ENCODE data around the gene PTPRT.

DNA sequence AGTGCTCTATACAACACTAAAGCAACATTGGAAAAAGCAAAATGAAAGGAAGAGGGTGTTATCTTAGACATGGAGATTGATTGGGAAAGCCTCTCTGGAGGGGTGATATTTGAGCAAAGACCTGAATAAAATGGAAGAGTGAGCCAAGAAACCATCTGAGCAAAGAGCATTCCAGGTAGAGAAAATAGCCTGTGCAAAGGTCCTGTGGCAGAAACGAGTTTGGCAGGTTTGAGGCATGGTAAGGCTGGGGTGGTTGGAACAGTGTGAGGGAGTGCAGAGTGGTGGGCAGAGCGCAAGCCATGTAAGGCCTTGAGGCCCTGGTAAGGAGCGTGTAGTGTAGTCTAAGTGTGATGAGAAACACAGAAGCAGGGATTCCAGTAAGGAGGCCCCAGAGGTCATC is 40.0 kb upstream of the PTPRT start:
- TF ChIP-seq POLR2AphosphoS5 (IDR thresholded peaks at IDR 0.05; ENCODE audit: insufficient read depth in 1 of 2, low read depth in 1 of 2) (no peak), CTCF (IDR thresholded peaks at IDR 0.05) (no peak)
